GM18907 (cell line): Measurements from ENCODE around the gene TIMM17B.
A peak's percentile ranks its signal among the peaks of the same experiment; 100 is the strongest.

ENCODE experiments used
- ATAC-seq: cut with Tn5 transposase; IDR thresholded peaks from one replicate; pipeline ENCODE4 v1.9.1; 2021; ENCODE audit warnings: mild to moderate bottlenecking, moderate library complexity; ENCODE audit not compliant: unreplicated experiment

TIMM17B gene

GRCh38 chrX:48897625-48898306 is at the start of gene TIMM17B, which contains the start of gene PQBP1:
TSS of gene TIMM17B (minus strand) at chrX:48897768. CDS start at chrX:48897749, 19 bp downstream.
TSS of gene PQBP1 (plus strand) at chrX:48897930. CDS start at chrX:48898510, 580 bp downstream.
- ATAC-seq, result peak; percentile 85

GRCh38 chrX:48945517-48946348 is 48.2 kb upstream of the TIMM17B start:
- ATAC-seq, result no peak

GRCh38 chrX:48942895-48943294 is 45.3 kb upstream of the TIMM17B start:
- ATAC-seq, result no peak

GRCh38 chrX:48940404-48940955 is 42.9 kb upstream of the TIMM17B start:
- no peak for ATAC-seq

GRCh38 chrX:48939524-48940228 is 42.1 kb upstream of the TIMM17B start:
- ATAC-seq, result no peak

GRCh38 chrX:48938721-48939425 is 41.3 kb upstream of the TIMM17B start:
- ATAC-seq, result peak; percentile 58

- peak; percentile 62 for ATAC-seq
These were observed 39.7 kb upstream of the TIMM17B start for GRCh38 chrX:48937054-48937907.

- peak; percentile 14 for ATAC-seq
These were observed 39.0 kb upstream of the TIMM17B start for GRCh38 chrX:48936429-48937053.

- no peak for ATAC-seq
These were observed 37.7 kb upstream of the TIMM17B start for GRCh38 chrX:48935301-48935670.

GRCh38 chrX:48934581-48935300 is 37.2 kb upstream of the TIMM17B start:
- ATAC-seq, result no peak

GRCh38 chrX:48933757-48934156 is 36.2 kb upstream of the TIMM17B start:
- ATAC-seq, result peak; percentile 21

- ATAC-seq, result no peak
These were observed 30.3 kb upstream of the TIMM17B start for GRCh38 chrX:48927736-48928382.

GRCh38 chrX:48927123-48927522 is 29.6 kb upstream of the TIMM17B start:
- no peak for ATAC-seq

- no peak for ATAC-seq
These were observed 26.7 kb upstream of the TIMM17B start for GRCh38 chrX:48924270-48924669.

- ATAC-seq, result no peak
These were observed 26.2 kb upstream of the TIMM17B start for GRCh38 chrX:48923771-48924170.

GRCh38 chrX:48920718-48921104 is 23.1 kb upstream of the TIMM17B start:
- ATAC-seq, result no peak

GRCh38 chrX:48919947-48920717 is 22.6 kb upstream of the TIMM17B start:
- ATAC-seq, result no peak
